ENCODE measurements around the gene INPP5J. TPM values are rescaled to one million over a fixed set of nuclear protein-coding genes. Genes with fewer than 3 reads are reported as not detected.

The INPP5J gene
- total RNA-seq, 4 donors from 2014 or later: 0.22 to 2.4 (median 0.84) TPM

GRCh38 chr22:31123292-31123602 lies 481 bp downstream of the INPP5J start:
- WGBS, 2 donors: 76 to 88% methylated on average over 2 to 4 of the region's 4 CpGs
- no peaks in the 10 kb centered on the region for H3K27me3 ChIP-seq
- no peak for DNase-seq
- peak overlapping the region in 1 of 4 donors; percentile 43 for H3K27ac ChIP-seq
- H3K9me3 ChIP-seq: no peaks in the 10 kb centered on the region
- H3K36me3 ChIP-seq: no peaks in the 10 kb centered on the region
- H3K4me3 ChIP-seq: peak overlapping the region; percentile 11 to 63 (median 36)
- intact Hi-C loops (cut with DNase I): no loop called here
- peaks cover 8 to 20% (median 15%) of the 10 kb centered on the region in 3 donors for H3K4me1 ChIP-seq
- TF ChIP-seq CTCF (IDR thresholded peaks at IDR 0.05) (no peak), POLR2A (IDR thresholded peaks at IDR 0.05) (no peak)

GRCh38 chr22:31124290-31124689 lies 1.5 kb downstream of the INPP5J start:
- TF ChIP-seq POLR2A (IDR thresholded peaks at IDR 0.05): no peak
- no peak for TF ChIP-seq CTCF (IDR thresholded peaks at IDR 0.05)
- intact Hi-C loops (cut with DNase I): no loop called here
- H3K4me3 ChIP-seq: no peak overlapping the region

GRCh38 chr22:31124811-31125465 lies 2.2 kb downstream of the INPP5J start:
- no peaks in the 10 kb centered on the region for H3K9me3 ChIP-seq
- DNase-seq: no peak
- H3K36me3 ChIP-seq: no peaks in the 10 kb centered on the region
- WGBS, 2 donors: 65 to 71% methylated on average over 3 to 10 of the region's 14 CpGs
- H3K27ac ChIP-seq: no peak overlapping the region
- no peaks in the 10 kb centered on the region for H3K27me3 ChIP-seq
- TF ChIP-seq POLR2A (IDR thresholded peaks at IDR 0.05) (no peak), CTCF (IDR thresholded peaks at IDR 0.05) (no peak)
- no peak overlapping the region for H3K4me3 ChIP-seq
- intact Hi-C loops (cut with DNase I): no loop called here
- H3K4me1 ChIP-seq: peaks cover 8 to 20% (median 15%) of the 10 kb centered on the region in 3 donors

More at GRCh38 chr22:31124290-31124689, 1.5 kb downstream of the INPP5J start:
- Histone ChIP-seq H3K9me3 (no peaks in the 10 kb centered on the region), H3K4me1 (peaks cover 8 to 20% (median 15%) of the 10 kb centered on the region in 3 donors), H3K27ac (no peak overlapping the region), H3K36me3 (no peaks in the 10 kb centered on the region), H3K27me3 (no peaks in the 10 kb centered on the region)
- no peak for DNase-seq
- 66% methylated on average over 3 of the region's 3 CpGs for WGBS, 2 donors

- Histone ChIP-seq H3K27me3 (no peaks in the 10 kb centered on the region), H3K27ac (no peak overlapping the region), H3K9me3 (no peaks in the 10 kb centered on the region), H3K4me3 (no peak overlapping the region), H3K36me3 (no peaks in the 10 kb centered on the region), H3K4me1 (peaks cover 8 to 20% (median 15%) of the 10 kb centered on the region in 3 donors)
- 85 to 90% methylated on average over 7 to 10 of the region's 12 CpGs for WGBS, 2 donors
- DNase-seq: no peak
- intact Hi-C loops (cut with DNase I): no loop called here
- TF ChIP-seq POLR2A (IDR thresholded peaks at IDR 0.05): no peak
- no peak for TF ChIP-seq CTCF (IDR thresholded peaks at IDR 0.05)
Measured at GRCh38 chr22:31125521-31126117, 2.9 kb downstream of the INPP5J start.

GRCh38 chr22:31126128-31126868 lies 3.5 kb downstream of the INPP5J start:
- TF ChIP-seq CTCF (IDR thresholded peaks at IDR 0.05) (no peak), POLR2A (IDR thresholded peaks at IDR 0.05) (no peak)
- intact Hi-C loops (cut with DNase I): no loop called here
- Histone ChIP-seq H3K27ac (no peak overlapping the region), H3K4me1 (peaks cover 8 to 25% (median 15%) of the 10 kb centered on the region in 3 donors), H3K4me3 (no peak overlapping the region), H3K9me3 (no peaks in the 10 kb centered on the region), H3K36me3 (no peaks in the 10 kb centered on the region), H3K27me3 (no peaks in the 10 kb centered on the region)
- 63 to 87% methylated on average over 4 to 6 of the region's 22 CpGs for WGBS, 2 donors
- no peak for DNase-seq

All from esophagus squamous epithelium (tissue), 5 donors.